Daoy (cell line): ENCODE measurements around the gene EPHA10. TPM values are rescaled to one million over a fixed set of nuclear protein-coding genes. Genes with fewer than 3 reads are reported as not detected.
A peak's percentile ranks its signal among the peaks of the same experiment; 100 is the strongest.

ENCODE experiments used
- DNase-seq: peaks from one replicate; pipeline ENCODE4 v3.0.0-alpha.2; 2015; ENCODE audit warnings: low read depth
- total RNA-seq: library from RNA; depleted of rRNA; stranded (reverse); fragments of >200 nt; shearing (Covaris generic); gene quantifications from 2 replicates; pipeline ENCODE4 v1.2.3, GENCODE V29; 2014; rRNA removed

EPHA10 gene
- total RNA-seq, 1 experiment from 2014 or later = not detected

- DNase-seq = no peak
Observed at GRCh38 chr1:37676281-37677142, 88.4 kb downstream of the EPHA10 start.

- DNase-seq = peak; percentile 21
Observed at GRCh38 chr1:37673920-37674319, 91.0 kb downstream of the EPHA10 start.

DNA sequence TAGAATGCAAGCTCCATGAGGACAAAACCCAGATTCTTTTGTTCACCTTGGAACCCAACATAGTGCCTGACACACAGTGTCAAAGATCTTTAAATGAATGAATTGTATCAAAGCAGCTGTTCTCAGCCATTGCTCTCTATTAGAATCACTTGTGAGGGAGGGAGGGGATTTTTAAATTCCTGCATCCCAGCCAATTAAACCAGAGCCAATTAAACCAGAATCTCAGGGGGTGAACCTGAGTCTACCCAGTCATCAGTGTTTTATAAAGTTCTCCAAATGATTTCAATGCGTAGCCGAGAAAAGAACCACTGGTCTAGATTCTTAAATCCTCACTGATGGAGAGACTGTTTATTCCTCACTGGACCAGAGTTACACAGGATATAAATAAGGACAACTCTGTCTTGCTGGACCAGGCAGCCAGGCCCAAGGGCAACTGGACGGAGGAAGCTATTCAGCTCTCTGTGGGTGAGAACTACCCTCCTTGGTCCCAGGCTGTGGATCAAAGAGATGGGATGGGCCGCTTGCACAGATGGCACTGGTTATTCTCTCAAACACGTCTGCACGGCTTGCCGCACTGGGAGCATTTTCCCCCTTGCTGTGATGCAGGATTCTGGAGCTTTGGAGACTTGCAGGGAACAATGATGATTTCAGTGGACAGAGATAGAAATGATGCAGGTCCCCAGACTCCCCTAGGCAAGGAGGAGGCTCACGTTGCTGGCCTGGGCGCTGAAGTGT lies 92.6 kb downstream of the EPHA10 start:
- no peak for DNase-seq

- DNase-seq = no peak
Observed at GRCh38 chr1:37671261-37671660, 93.7 kb downstream of the EPHA10 start.

GRCh38 chr1:37670133-37670532 lies 94.8 kb downstream of the EPHA10 start:
- DNase-seq = no peak

- DNase-seq = no peak
Observed at GRCh38 chr1:37667023-37667671, 97.8 kb downstream of the EPHA10 start.

DNA sequence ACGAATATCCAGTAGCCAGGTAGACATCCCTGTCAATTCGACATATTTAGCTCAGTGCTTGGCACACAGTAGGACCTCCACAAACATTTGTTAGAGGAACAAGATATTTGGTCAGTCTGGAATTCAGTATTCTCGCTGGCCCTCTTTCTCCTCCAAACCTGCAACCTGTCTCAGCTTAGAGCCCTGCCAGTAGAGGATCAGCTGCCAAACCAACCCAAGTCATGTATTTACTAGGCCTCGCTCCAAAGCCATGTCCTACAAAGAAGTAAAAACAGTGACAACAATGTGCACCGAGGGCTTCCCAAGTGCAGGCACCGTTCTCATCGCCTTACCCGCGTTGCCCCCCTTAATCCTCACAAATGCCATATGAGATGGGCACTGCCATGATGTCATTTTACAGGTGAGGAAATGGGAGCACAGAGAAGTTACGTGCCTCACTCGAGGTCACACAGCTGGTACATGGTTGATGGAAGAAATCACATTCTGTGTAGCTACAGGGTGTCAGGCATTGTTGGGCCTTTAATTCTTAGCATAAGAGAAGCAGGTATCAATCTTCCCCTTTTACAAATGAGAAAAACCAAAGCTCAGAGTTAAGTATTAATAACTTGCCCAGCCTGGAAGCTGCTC lies 98.6 kb downstream of the EPHA10 start:
- DNase-seq = no peak

Other genes starting within 250 kb of the EPHA10 start
- gene SNIP1, start 210.8 kb downstream of the EPHA10 start, total RNA-seq = 24.2 and 28.2 TPM in 2 replicates
- gene DNALI1, start 208.2 kb downstream of the EPHA10 start, total RNA-seq = 3.8 and 9.3 TPM in 2 replicates
- 140 and 144 TPM in 2 replicates for gene GNL2, start 169.2 kb downstream of the EPHA10 start, total RNA-seq
- gene RSPO1, start 130.2 kb downstream of the EPHA10 start, total RNA-seq = not detected in 2 replicates
- gene CDCA8, start 72.6 kb downstream of the EPHA10 start, total RNA-seq = 33.6 and 44.3 TPM in 2 replicates
- 2.6 and 4.4 TPM in 2 replicates for gene MANEAL, start 28.7 kb upstream of the EPHA10 start, total RNA-seq
- gene C1orf122, start 42.7 kb upstream of the EPHA10 start, total RNA-seq = 54.1 and 60.5 TPM in 2 replicates
- gene YRDC, start 43.1 kb upstream of the EPHA10 start, total RNA-seq = 86.3 and 89.0 TPM in 2 replicates
- gene MTF1, start 94.5 kb upstream of the EPHA10 start, total RNA-seq = 1.5 and 2.3 TPM in 2 replicates
- gene INPP5B, start 181.9 kb upstream of the EPHA10 start, total RNA-seq = 10.5 and 18.8 TPM in 2 replicates
- gene SF3A3, start 224.9 kb upstream of the EPHA10 start, total RNA-seq = 261 and 383 TPM in 2 replicates
- 25.3 and 33.9 TPM in 2 replicates for gene FHL3, start 240.4 kb upstream of the EPHA10 start, total RNA-seq
- gene UTP11, start 247.6 kb upstream of the EPHA10 start, total RNA-seq = 134 and 188 TPM in 2 replicates